HepG2 (cell line): Measurements from ENCODE around the gene DSCAM. TPM values are rescaled to one million over a fixed set of nuclear protein-coding genes. Genes with fewer than 3 reads are reported as not detected.

Source experiments
- ATAC-seq: fragments of 200-7000 bp; cut with Tn5 transposase; 3 replicates; pipeline ENCODE4 v1.9.1; 2020; ENCODE audit warnings: mild to moderate bottlenecking, moderate library complexity
- BruUV-seq: library from RNA; stranded (reverse); fragments of 400-500 nt; replicated peaks from 2 replicates; lab custom pipeline; 2021; lab: Mats Ljungman, UMichigan
- CTCF ChIA-PET: fragments of 300-600 bp; formaldehyde crosslinking; extraction: SDS; loops from one replicate; lab custom pipeline; 2021; ENCODE audit warnings: low total read pairs, inconsistent platforms, low intra/inter-chr PET ratio; lab: Yijun Ruan, JAX
- POLR2A ChIA-PET: fragments of 350-600 bp; sonication (Branson Sonifier 250); formaldehyde crosslinking; loops from one replicate; lab custom pipeline; 2020; ENCODE audit warnings: antibody characterized with exemption, inconsistent platforms; lab: Yijun Ruan, JAX
- DNase-seq: peaks from one replicate; pipeline ENCODE4 v3.0.0-alpha.2; 2015; ENCODE audit warnings: low spot score
- FAIRE-seq: peaks from 3 replicates; lab custom pipeline; 2011; peaks lifted over from hg19 to GRCh38; lab: Jason Lieb, UNC
- H2AFZ ChIP-seq: one replicate; pipeline ENCODE4 v1.6.1; 2011; ENCODE audit warnings: low read length, inconsistent platforms
- H3K27ac ChIP-seq: fragments of 300-600 bp; 3 replicates; pipeline ENCODE4 v1.8.0; 2011; ENCODE audit warnings: mixed run types, mild to moderate bottlenecking, mixed read lengths, low read length, inconsistent platforms; ENCODE audit not compliant: insufficient read depth; ENCODE audit errors: extremely low read length
- H3K27me3 ChIP-seq, 2 experiments: fragments of 200-600 bp in 1 of 2; 2 replicates in 1 of 2; 3 replicates in 1 of 2; pipeline versions ENCODE4 v1.6.0 to v1.8.0; 2011; ENCODE audit warnings: low read length in 2 of 2, mild to moderate bottlenecking in 2 of 2, moderate library complexity in 2 of 2, inconsistent platforms in 1 of 2; ENCODE audit not compliant: insufficient read depth in 2 of 2, control insufficient read depth in 1 of 2
- H3K36me3 ChIP-seq, 2 experiments: fragments of 200-600 bp in 1 of 2; replicated peaks in 1 of 2; 2 replicates in 1 of 2; 3 replicates in 1 of 2; pipeline versions ENCODE4 v1.5.1 to v1.8.0; 2011; ENCODE audit warnings: low read length in 2 of 2, inconsistent platforms in 1 of 2; ENCODE audit not compliant: insufficient read depth in 2 of 2, control insufficient read depth in 1 of 2
- H3K4me1 ChIP-seq: 2 replicates; pipeline ENCODE4 v1.5.1; 2012; ENCODE audit warnings: low read length, inconsistent platforms; ENCODE audit not compliant: insufficient read depth
- H3K4me2 ChIP-seq: 2 replicates; pipeline ENCODE4 v1.6.0; 2011; ENCODE audit warnings: low read depth, low read length, inconsistent platforms
- H3K4me3 ChIP-seq, 3 experiments: fragments of 200-600 bp in 1 of 3; sonication (generic), shearing (Covaris generic) in 1 of 3; replicated peaks in 1 of 3; 2 replicates each; pipeline ENCODE4 v1.5.1; 2011 to 2016; ENCODE audit warnings: low read length in 3 of 3, inconsistent platforms in 2 of 3, low read depth in 2 of 3, mild to moderate bottlenecking in 2 of 3, control low read depth in 1 of 3, mixed read lengths in 1 of 3; ENCODE audit not compliant: insufficient read depth in 1 of 3
- H3K79me2 ChIP-seq: one replicate; pipeline ENCODE4 v1.6.1; 2011; ENCODE audit warnings: low read length, inconsistent platforms; ENCODE audit not compliant: insufficient read depth
- H3K9ac ChIP-seq: 2 replicates; pipeline ENCODE4 v1.6.0; 2011; ENCODE audit warnings: mild to moderate bottlenecking, low read depth, low read length, inconsistent platforms; ENCODE audit not compliant: insufficient read depth
- H3K9me3 ChIP-seq: 2 replicates; pipeline ENCODE4 v1.5.1; 2012; ENCODE audit warnings: mild to moderate bottlenecking, low read length
- H4K20me1 ChIP-seq: 2 replicates; pipeline ENCODE4 v1.6.0; 2011; ENCODE audit warnings: inconsistent platforms, mild to moderate bottlenecking, low read length, moderate library complexity; ENCODE audit not compliant: insufficient read depth
- GLMP ChIP-seq: sonication (generic); formaldehyde crosslinking; IDR thresholded peaks from 2 replicates; pipeline ENCODE4 v1.9.0; 2021; ENCODE audit warnings: missing genetic modification reagents, mild to moderate bottlenecking, borderline replicate concordance
- THRA ChIP-seq: sonication (generic); formaldehyde crosslinking; IDR thresholded peaks from 2 replicates; pipeline ENCODE4 v1.4.0; 2020; ENCODE audit warnings: missing genetic modification reagents, borderline replicate concordance
- ZNF256 ChIP-seq: sonication (generic); formaldehyde crosslinking; conservative IDR thresholded peaks from 2 replicates; pipeline ENCODE4 v1.4.0; 2020; ENCODE audit warnings: missing genetic modification reagents
- WGBS: methylation state at CpG from one replicate; pipeline ENCODE4 v1.1.6; 2017; ENCODE audit warnings: low lambda C conversion rate; 5-methylcytosine and 5-hydroxymethylcytosine counted together
- in situ Hi-C: cut with HindIII; loops from 2 replicates; pipeline ENCODE4 v1.10.0; 2017; ENCODE audit warnings: low pct_unique_long_range_greater_than_20kb; ENCODE audit not compliant: extremely low pct_ligation_motif_present
- intact Hi-C: fragments of 100-400 bp; cut with micrococcal nuclease; formaldehyde crosslinking; loops from one replicate; pipeline ENCODE4 v1.10.0; 2022; ENCODE audit not compliant: unreplicated experiment
- polyA plus RNA-seq, 8 experiments: library from polyadenylated mRNA; depleted of rRNA in 3 of 8; stranded (reverse) in 7 of 8; unstranded in 1 of 8; fragments of >200 nt; fragmentation: Illumina TruSeq in 4 of 8; extraction: Trizol in 4 of 8; gene quantifications; 2 replicates each; pipeline versions ENCODE4 v1.2.1 to v1.2.3, GENCODE V29; 2011 to 2016; ENCODE audit warnings: low read depth in 4 of 8, missing spikeins in 1 of 8, mixed read lengths in 1 of 8; ENCODE audit not compliant: insufficient read depth in 1 of 8
- total RNA-seq, 5 experiments: library from RNA; depleted of rRNA; stranded (reverse); fragments of >200 nt; fragmentation: Illumina TruSeq; extraction: Trizol; gene quantifications; 2 replicates each; pipeline ENCODE4 v1.2.3, GENCODE V29; 2016; ENCODE audit warnings: low read depth in 1 of 5

DSCAM gene
- total and polyA plus RNA-seq, 2 of the 13 experiments (the other 11 are each of a cell fraction or from before 2014, with no cell fraction given), result not detected

- CTCF ChIA-PET, result no interaction called here
Measured at GRCh38 chr21:40146216-40146837, 700.6 kb downstream of the DSCAM start.

More at GRCh38 chr21:40146216-40146837, 700.6 kb downstream of the DSCAM start:
- Histone ChIP-seq H3K4me3 (no peak overlapping the region), H3K4me2 (no peak overlapping the region), H3K4me1 (no peaks in the 10 kb centered on the region), H3K27ac (no peak overlapping the region), H3K79me2 (no peaks in the 10 kb centered on the region), H2AFZ (no peak overlapping the region), H3K36me3 (no peaks in the 10 kb centered on the region), H4K20me1 (no peaks in the 10 kb centered on the region), H3K9me3 (peaks cover 31% of the 10 kb centered on the region), H3K27me3 (no peaks in the 10 kb centered on the region), H3K9ac (no peak overlapping the region)
- in situ Hi-C loops, result no loop called here
- no peak for ATAC-seq
- intact Hi-C loops, result no loop called here
- no peak for DNase-seq
- POLR2A ChIA-PET, result no interaction called here
- FAIRE-seq, result no peak
- no TSS peak for BruUV-seq
- WGBS, result 44% methylated on average over 10 of the region's 10 CpGs
- TF ChIP-seq THRA (CRISPR knock-in tag) (no peak), ZNF256 (CRISPR knock-in tag) (no peak), GLMP (CRISPR knock-in tag) (no peak)
